HG03342 (cell line): ENCODE data around the gene CSNK2A1.

ENCODE experiments used
- ATAC-seq: cut with Tn5 transposase; IDR thresholded peaks from one replicate; pipeline ENCODE4 v1.9.1; 2021; ENCODE audit warnings: mild to moderate bottlenecking, moderate library complexity; ENCODE audit not compliant: unreplicated experiment

Gene CSNK2A1

GRCh38 chr20:433300-433975 is 110.2 kb downstream of the CSNK2A1 start:
- ATAC-seq: peak; percentile 83

DNA sequence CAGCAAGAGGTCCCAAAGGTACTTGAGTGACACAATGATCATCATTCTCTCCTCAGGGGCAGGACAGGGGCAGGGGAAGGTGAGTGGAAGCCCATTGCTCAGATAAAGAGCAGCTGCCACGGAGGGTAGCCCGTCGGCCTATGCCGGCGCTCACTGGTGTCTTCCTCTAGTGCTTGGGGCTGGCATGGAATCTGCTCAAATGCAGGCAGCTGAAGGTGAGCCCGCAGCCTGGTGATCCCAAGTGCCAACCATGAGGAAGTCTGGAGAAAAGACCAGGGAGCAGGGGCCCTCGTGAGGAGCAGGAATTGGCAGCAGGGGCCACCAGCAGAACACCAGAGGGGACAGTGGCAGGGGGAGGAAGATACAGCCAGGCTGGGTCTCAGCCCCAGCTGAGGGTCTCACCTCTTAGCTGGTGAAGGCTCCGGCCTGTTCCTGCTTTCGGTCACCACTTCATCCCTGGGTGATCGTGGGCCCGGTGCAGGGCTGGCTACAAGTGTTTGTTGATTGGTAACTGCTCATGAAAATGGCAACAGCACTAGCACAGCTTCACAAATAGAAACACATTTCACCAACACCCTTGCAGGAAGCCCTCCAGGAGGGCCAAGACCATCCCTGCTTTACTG is 110.8 kb downstream of the CSNK2A1 start:
- ATAC-seq: peak; percentile 3

GRCh38 chr20:432208-432607 is 111.4 kb downstream of the CSNK2A1 start:
- ATAC-seq: no peak

DNA sequence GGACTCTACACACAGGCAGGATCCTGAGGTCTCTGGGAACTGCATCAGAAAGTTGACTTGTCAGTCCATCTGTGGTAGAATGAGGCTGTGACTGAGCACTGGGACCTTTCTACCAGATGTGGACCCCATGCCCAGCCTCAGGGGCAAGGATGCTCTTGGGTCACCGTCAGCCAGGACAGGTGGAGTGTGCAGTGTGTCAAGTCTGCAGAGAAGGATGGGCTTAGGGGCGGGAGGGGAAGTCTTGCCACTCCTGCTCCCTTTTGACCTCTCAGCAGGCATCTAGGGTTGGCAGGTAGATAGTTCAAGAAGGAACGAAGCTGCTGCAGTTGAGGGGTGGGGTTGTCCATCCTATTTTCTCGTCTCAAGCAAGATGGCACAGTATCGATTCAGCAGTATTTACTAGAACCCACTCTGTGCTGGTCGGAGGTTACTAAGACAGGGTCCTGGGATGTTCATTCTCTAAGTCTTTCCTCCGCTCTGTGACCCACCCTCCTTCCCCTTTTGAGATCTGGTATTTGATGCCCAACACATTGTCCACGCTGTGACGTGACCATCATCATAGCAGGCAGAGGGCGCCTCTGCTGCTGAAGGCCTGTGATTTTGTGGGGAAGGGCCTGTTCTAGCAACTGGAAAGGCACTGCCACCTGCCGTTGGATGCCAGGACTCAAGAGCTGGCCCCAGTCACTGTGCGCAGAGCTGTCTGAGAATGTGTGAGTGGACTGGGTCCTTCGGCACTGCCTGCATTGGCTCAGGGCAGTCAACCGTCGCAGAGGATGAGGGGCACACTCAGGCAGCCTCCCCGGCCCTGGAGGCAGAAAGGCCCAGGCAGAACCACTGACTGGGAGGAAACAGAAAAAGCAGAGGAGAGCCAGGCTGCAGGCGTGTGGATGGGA is 112.3 kb downstream of the CSNK2A1 start:
- ATAC-seq: no peak

GRCh38 chr20:430091-430999 is 113.2 kb downstream of the CSNK2A1 start:
- no peak for ATAC-seq

- ATAC-seq: no peak
These were observed 114.9 kb downstream of the CSNK2A1 start for GRCh38 chr20:428658-429200.

GRCh38 chr20:427849-428657 is 115.5 kb downstream of the CSNK2A1 start:
- no peak for ATAC-seq

- ATAC-seq: no peak
These were observed 116.2 kb downstream of the CSNK2A1 start for GRCh38 chr20:427401-427800.

DNA sequence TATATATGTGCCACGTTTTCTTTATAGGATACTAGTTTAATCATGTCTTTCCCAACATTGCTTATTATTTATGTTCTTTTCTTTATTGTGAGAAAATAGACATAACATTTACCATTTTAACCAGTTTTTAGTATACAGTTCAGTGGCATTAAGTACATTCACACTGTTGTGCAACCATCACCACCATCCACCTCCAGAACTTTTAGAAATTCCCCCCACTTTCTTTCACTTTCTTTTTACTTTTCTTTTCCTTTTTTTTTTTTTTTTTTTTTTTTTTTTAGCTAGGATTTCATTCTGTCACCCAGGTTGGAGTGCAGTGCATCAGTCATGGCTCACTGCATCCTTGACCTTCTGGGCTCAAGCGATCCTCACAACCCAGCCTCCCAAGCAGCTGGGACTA is 117.0 kb downstream of the CSNK2A1 start:
- no peak for ATAC-seq
